GM19025 (cell line): ENCODE measurements around the gene RPS23.

Experiments used
- ATAC-seq: cut with Tn5 transposase; IDR thresholded peaks from one replicate; pipeline ENCODE4 v1.9.1; 2021; ENCODE audit warnings: mild to moderate bottlenecking, low read depth, moderate library complexity; ENCODE audit not compliant: unreplicated experiment

The RPS23 gene

GRCh38 chr5:82252744-82253143 lies 25.4 kb downstream of the RPS23 start:
- ATAC-seq: no peak

- no peak for ATAC-seq
Measured at GRCh38 chr5:82246960-82247574, 31.1 kb downstream of the RPS23 start.

- ATAC-seq: no peak
Measured at GRCh38 chr5:82244854-82245635, 33.1 kb downstream of the RPS23 start.

GRCh38 chr5:82244151-82244550 lies 34.0 kb downstream of the RPS23 start:
- ATAC-seq: no peak

GRCh38 chr5:82234885-82235284 lies 43.3 kb downstream of the RPS23 start:
- no peak for ATAC-seq

GRCh38 chr5:82225525-82226172 lies 52.5 kb downstream of the RPS23 start:
- no peak for ATAC-seq
